Putamen (tissue), 1 donor: ENCODE data around the gene DRD2.

ENCODE experiments used
- DNase-seq: peaks from one replicate; pipeline ENCODE4 v3.0.0-alpha.2; 2016; ENCODE audit warnings: low spot score

The DRD2 gene

GRCh38 chr11:113446112-113446511 lies 29.1 kb downstream of the DRD2 start:
- DNase-seq, result no peak

- no peak for DNase-seq
These were observed 30.6 kb downstream of the DRD2 start for GRCh38 chr11:113444502-113445123.

GRCh38 chr11:113440816-113441215 lies 34.4 kb downstream of the DRD2 start:
- DNase-seq, result peak; percentile 73

GRCh38 chr11:113436672-113437252 lies 38.4 kb downstream of the DRD2 start:
- no peak for DNase-seq

GRCh38 chr11:113435190-113435968 lies 39.8 kb downstream of the DRD2 start:
- DNase-seq, result peak; percentile 66

- DNase-seq, result no peak
These were observed 43.5 kb downstream of the DRD2 start for GRCh38 chr11:113431746-113432145.

GRCh38 chr11:113426686-113427085 lies 48.5 kb downstream of the DRD2 start:
- DNase-seq, result no peak

- DNase-seq, result no peak
These were observed 54.4 kb downstream of the DRD2 start for GRCh38 chr11:113420808-113421207.

- no peak for DNase-seq
These were observed 55.7 kb downstream of the DRD2 start for GRCh38 chr11:113419454-113420003.

GRCh38 chr11:113417428-113417827 lies 57.8 kb downstream of the DRD2 start:
- DNase-seq, result no peak

- DNase-seq, result no peak
These were observed 59.9 kb downstream of the DRD2 start for GRCh38 chr11:113415343-113415742.

- no peak for DNase-seq
These were observed 62.5 kb downstream of the DRD2 start for GRCh38 chr11:113412675-113413074.

GRCh38 chr11:113411536-113411935 lies 63.7 kb downstream of the DRD2 start:
- no peak for DNase-seq

- DNase-seq, result no peak
These were observed 64.6 kb downstream of the DRD2 start for GRCh38 chr11:113410414-113411135.

GRCh38 chr11:113409526-113409925 lies 65.7 kb downstream of the DRD2 start:
- no peak for DNase-seq

- DNase-seq, result peak; percentile 42
These were observed 66.3 kb downstream of the DRD2 start for GRCh38 chr11:113408887-113409286.

- peak; percentile 58 for DNase-seq
These were observed 67.0 kb downstream of the DRD2 start for GRCh38 chr11:113408206-113408605.

- DNase-seq, result no peak
These were observed 68.0 kb downstream of the DRD2 start for GRCh38 chr11:113407163-113407562.

GRCh38 chr11:113405724-113406478 lies 69.3 kb downstream of the DRD2 start:
- DNase-seq, result no peak

GRCh38 chr11:113404859-113405430 lies 70.3 kb downstream of the DRD2 start:
- DNase-seq, result no peak

- DNase-seq, result no peak
These were observed 73.5 kb downstream of the DRD2 start for GRCh38 chr11:113401718-113402117.
